ENCODE data around the gene GRIK3.

Gene GRIK3

GRCh38 chr1:36822648-36823047 lies 211.7 kb downstream of the GRIK3 start:
- no peak for DNase-seq (ENCODE audit: low read depth)

GRCh38 chr1:36821386-36821785 lies 212.9 kb downstream of the GRIK3 start:
- no peak for DNase-seq (ENCODE audit: low read depth)

GRCh38 chr1:36818771-36819170 lies 215.5 kb downstream of the GRIK3 start:
- no peak for DNase-seq (ENCODE audit: low read depth)

DNA sequence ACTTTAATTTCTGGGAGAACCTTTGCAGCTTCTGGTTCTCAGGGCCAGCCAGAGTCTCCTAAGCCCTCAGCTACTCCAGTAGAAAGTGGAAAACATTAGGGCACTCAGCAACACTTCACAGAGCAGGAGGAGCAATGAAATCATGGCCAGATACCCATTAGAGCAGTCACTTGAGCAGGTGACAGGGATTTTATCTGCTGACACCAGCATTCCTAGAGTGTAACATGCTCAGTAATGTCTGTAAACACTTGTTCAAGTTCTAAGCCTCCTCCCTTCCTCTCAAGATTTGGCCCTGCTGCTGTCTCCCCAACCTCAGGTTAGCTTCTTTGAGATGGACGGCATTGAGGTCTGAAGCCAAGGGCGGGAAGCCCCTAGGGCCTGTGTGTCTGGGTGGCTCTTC lies 218.0 kb downstream of the GRIK3 start:
- no peak for DNase-seq (ENCODE audit: low read depth)

DNA sequence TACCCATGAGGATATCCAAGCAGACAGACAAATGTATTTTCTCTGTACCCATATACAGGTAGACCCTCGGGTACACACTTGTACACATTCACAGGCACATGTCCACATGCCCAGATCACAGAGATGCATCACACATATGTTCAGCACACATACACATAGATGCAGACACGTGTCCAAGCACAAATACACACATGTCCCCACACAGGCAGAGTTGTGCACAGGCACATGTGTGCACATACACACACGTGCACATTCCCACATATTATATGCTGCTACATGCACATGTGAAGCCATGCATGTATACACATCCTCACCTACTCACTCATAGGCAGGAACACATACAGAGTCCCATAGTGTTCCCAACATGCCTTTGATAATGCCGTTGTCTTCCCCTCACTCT lies 219.5 kb downstream of the GRIK3 start:
- no peak for DNase-seq (ENCODE audit: low read depth)

DNA sequence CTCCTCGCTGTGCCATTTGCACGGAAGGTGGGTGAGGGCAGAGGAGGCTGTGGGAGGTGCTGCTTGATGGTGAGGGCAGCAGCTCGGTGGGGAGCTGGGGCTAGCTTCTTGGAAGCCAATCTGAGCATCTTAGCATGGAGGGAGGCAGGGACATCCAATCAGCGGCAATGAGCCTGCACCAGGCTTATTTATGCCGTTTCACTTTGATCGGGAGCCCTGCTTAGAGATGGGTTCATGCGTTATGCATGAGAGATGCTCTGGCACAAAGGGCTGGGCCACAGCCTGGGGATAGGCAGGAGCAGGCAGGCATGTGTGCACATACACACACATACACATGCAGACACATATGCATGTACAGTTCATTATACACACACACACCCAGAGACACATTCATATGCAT lies 220.2 kb downstream of the GRIK3 start:
- no peak for DNase-seq (ENCODE audit: low read depth)

DNA sequence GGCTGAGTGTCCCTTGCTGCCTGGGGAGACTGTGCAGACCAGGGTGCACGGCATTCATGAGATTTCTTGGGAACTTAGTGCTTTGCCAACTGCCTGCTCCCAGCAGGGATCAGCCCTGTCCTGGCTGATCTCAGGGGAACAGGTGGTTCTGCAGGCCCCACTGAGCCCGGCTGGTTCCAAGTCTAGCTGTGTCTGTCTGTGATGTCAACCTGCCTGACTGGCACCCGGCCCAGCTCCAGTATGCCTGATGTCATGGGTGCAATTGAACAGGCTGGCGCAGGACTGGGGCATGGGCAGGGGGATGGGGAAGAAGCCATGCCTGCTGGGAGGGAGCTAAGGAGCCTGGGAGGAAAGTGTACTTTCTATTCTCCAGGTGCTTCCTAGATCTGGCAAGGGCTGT lies 227.1 kb downstream of the GRIK3 start:
- DNase-seq (ENCODE audit: low read depth), result no peak

DNA sequence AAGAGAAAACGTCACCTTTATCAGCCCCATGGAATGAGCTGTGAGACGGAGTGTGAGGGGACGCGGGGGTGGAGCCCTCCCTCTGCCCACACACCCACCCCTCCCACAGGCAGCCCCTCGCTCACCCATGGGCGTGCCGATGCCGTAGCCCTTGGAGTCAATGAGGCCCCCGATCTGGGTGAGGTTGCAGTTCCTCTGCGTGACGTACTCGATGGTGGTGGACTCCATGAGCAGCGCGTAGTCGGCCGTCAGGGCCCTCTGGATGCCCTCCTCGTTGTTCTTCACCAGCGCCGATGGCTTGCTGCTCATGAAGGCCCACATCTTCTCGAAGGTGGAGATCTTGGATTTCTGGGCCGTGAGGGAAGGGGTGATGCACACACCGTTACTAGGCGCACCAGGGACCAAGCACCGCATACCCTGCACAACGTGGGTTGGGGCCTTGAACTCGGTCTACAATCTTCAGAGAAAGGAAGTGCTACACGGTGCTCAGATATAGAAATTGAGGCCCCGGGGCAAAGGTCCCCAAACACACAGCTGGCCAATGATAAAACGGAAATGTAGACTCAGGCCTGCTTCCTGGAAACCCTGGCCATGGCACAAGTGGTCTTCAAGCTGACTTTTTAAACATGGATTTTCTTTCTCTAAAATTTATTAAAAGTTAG lies 228.2 kb downstream of the GRIK3 start:
- DNase-seq (ENCODE audit: low read depth), result no peak

DNA sequence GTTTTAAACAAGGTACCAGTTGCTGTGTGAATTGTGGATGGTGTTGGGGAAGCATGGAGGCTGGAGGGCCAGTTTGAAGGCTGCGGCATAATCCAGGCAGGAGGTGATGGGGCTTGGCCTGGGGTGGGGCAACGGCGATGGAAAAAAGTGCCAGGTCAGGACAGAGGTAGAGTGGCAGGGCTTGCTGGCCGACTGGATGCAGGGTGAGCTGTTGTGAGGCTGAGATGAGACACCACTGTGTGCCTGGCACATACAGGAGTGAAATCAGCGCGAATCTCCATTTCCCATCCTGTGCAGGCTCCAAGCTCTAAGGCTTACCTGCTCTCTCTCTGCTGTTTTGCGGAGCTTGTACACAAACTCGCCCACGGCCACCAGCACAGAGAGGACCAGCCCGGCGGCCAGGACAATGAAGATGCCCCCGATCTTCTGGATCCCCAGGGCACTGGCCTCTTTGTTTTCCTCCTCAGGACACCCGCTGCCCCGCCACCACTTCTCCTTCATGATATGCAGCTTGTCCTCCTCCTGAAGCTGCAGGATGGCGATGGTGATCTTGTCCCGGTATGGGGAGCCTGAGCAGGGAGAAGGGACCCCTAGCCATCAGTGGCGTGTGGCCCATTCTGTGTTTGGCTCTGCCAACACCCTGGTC lies 229.5 kb downstream of the GRIK3 start:
- no peak for DNase-seq (ENCODE audit: low read depth)

DNA sequence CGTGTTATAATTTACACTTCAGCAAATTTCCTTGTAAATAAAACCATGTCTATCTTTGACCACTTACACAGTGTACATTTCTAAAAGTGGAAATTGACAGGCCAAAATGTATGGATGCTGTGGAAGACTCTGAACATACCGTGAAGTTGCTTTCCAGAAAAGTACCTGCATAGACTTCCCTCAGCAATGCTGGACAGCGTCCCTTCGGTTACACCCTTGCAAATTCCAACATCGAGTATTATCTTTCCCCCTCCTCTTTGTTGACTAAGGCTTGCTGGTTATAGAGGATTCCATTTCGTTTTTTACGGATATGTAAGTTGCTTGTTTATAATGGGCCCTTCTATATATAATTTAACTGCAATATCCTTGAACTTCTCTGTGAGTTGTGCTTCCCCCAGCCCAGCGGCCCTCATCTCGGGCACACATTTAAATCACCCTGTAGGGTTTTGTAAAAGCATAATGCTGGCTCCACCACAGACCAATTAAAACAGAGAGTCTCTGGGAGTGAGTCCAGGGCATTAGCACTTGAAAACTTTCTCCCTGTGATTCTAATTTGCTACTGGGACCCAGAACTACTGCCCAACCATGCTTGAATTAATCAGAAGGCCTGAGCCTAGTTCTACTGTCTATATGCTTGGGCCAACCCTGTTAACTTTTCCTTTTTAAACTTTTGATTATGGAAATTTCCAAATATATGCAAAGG lies 230.3 kb downstream of the GRIK3 start:
- DNase-seq (ENCODE audit: low read depth), result no peak

DNA sequence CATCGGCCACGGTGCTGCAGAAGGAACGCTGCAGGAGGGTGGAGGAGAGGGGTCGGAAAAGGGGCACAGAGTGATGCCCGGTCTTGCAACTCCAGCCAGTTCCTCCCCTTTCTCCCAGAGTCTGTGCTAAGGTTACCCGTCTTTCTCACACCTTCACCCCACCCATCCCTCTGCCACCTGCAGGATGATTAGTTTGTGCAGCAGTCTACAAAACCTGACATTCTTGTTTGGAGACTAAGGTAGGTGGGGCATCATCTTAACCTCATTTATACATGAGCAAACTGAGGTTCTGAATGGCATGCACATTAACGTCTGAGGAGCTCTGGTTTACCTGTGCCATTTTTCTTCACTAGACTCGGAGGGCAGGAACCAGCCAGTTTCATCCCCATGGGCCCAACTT lies 232.3 kb downstream of the GRIK3 start:
- DNase-seq (ENCODE audit: low read depth), result no peak

GRCh38 chr1:36797761-36798160 lies 236.6 kb downstream of the GRIK3 start:
- DNase-seq (ENCODE audit: low read depth), result no peak

DNA sequence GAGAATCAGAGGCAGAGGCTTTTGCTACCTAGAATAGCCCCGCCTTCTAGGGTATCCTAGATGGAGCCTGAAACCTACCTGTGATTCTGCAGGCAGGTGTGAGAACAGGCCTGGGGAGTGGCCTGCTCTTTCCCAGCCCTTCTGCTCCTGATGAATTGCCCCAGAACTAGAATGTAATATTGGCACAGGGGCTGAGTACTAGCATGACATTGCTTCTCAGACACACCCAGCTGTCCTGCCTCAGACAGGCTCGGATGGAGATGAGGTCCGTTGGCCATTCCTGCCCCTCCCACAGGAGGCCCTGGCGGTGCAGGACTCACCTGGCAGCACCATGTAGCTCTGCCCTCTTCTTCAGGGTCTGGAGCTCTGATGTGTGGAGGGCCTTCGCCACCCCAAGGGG lies 237.6 kb downstream of the GRIK3 start:
- DNase-seq (ENCODE audit: low read depth), result no peak

DNA sequence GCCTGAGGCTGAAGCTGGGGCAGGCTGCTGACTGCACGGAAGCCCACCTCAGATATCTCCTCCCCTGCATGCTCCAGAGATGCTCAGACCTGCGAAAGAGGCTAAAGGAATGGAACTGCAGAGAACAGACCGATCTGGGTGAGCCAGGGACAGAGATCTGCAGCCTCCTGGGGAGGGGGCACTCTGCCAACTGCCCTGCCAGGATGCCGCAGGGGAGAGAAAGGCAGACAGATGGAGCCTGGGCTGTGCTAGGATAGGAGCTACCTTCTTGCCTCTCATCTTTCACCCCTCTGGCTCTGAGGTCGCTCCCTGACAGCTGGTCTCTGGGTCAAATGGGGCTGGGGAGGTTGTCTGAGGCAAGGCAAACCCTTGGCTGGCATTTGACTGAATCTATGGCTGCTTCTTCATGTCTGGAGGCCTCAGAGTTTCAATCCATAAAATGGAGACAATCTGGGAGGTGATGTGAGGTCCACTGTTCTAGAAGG lies 238.2 kb downstream of the GRIK3 start:
- DNase-seq (ENCODE audit: low read depth), result no peak

DNA sequence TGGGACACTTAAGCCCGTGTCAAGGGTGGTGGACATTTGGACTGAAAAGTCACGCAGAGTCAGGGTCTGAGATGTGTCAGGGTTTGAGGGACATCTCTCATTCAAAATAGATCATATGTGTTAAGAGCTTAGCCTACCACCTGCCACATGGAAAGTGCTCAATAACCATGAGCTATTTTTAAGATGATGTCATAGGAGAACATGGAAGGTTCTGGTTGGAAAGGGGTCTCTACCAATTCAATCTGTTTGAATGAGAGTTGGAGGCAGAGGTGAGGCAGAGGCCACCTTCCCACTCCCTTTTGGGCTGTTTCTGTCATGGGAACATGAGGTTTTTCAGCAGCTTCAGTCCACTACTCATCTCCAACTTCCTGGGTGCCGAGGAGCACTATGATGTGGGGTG lies 239.9 kb downstream of the GRIK3 start:
- DNase-seq (ENCODE audit: low read depth), result no peak

GRCh38 chr1:36793452-36793851 lies 240.9 kb downstream of the GRIK3 start:
- DNase-seq (ENCODE audit: low read depth), result no peak

GRCh38 chr1:36792292-36792691 lies 242.0 kb downstream of the GRIK3 start:
- no peak for DNase-seq (ENCODE audit: low read depth)

GRCh38 chr1:36790191-36790590 lies 244.1 kb downstream of the GRIK3 start:
- DNase-seq (ENCODE audit: low read depth), result no peak

DNA sequence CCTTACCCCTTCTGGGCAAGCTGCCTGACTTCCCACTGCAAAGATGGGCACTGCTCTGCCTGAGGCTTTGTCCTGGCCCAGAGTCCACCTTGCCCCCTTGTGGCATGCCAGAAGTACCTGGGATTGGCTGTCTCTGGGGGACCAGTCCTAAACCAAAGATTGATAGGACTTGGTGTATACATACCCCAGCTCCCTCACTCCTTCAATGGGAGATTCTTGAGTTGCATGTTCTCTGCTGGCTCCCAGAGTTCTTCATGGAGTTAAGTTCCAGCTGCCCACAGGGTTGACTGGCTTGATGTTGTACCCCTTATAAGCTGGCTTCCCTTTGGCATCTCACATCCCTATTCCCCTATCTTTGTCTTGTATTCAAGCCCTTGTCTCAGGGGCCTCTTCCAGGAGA lies 244.8 kb downstream of the GRIK3 start:
- no peak for DNase-seq (ENCODE audit: low read depth)

GRCh38 chr1:36787312-36787913 lies 246.9 kb downstream of the GRIK3 start:
- no peak for DNase-seq (ENCODE audit: low read depth)

GRCh38 chr1:36786425-36786824 lies 247.9 kb downstream of the GRIK3 start:
- DNase-seq (ENCODE audit: low read depth), result no peak

DNA sequence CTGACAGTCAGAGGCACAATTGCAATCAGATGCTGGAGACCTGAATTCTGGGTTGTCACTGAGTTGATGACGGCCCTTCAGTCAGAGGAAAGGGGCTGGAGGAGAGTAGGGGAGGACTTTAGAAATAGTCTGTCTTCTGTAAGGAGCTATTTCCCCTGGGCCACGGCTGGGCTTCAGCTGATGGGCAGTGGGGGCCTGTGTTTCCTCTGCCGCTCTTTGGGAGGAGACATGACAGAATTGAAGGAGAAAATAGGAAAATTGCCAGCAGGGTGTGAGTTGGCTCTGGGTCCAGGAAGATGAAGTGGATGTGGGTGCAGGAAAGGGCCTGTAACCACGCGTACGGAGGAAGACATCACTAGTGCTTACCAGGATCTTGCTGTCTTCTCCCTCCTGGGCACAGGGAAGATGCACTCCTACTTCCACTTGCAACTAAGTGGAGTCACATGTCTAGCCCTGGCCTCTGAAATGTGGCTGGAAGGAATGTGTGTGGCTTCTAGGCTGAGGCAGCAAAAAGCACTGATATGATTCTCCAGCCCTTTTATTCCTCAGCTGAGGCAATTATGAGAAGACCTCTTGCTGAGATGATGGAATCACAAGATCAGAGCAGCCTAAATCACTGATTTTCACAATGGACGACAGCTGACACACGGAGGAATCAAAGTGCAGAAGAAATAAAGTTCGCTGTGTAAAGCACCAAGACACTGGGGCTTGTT lies 250.0 kb downstream of the GRIK3 start:
- no peak for DNase-seq (ENCODE audit: low read depth)
